Activated CD4-positive, CD25-positive, alpha-beta regulatory T cell treated with anti-CD3 and anti-CD28 coated beads, Interleukin-2, amount 50 U/mL, for 24 hours (primary cell): ENCODE results near the gene UBE2K.
"Not testable (repeated sequence)": the region's sequence is repeated elsewhere in the genome, so short reads cannot be mapped to it uniquely, and the experiment has no call there.

Experiments used
- ATAC-seq, 2 donors: fragments of 150-1000 bp; cut with Tn5 transposase; one replicate each; pipeline ENCODE4 v1.10.0; 2021; ENCODE audit warnings: mild to moderate bottlenecking in 1 of 2, moderate library complexity in 1 of 2

Gene UBE2K, protein sequence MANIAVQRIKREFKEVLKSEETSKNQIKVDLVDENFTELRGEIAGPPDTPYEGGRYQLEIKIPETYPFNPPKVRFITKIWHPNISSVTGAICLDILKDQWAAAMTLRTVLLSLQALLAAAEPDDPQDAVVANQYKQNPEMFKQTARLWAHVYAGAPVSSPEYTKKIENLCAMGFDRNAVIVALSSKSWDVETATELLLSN

DNA sequence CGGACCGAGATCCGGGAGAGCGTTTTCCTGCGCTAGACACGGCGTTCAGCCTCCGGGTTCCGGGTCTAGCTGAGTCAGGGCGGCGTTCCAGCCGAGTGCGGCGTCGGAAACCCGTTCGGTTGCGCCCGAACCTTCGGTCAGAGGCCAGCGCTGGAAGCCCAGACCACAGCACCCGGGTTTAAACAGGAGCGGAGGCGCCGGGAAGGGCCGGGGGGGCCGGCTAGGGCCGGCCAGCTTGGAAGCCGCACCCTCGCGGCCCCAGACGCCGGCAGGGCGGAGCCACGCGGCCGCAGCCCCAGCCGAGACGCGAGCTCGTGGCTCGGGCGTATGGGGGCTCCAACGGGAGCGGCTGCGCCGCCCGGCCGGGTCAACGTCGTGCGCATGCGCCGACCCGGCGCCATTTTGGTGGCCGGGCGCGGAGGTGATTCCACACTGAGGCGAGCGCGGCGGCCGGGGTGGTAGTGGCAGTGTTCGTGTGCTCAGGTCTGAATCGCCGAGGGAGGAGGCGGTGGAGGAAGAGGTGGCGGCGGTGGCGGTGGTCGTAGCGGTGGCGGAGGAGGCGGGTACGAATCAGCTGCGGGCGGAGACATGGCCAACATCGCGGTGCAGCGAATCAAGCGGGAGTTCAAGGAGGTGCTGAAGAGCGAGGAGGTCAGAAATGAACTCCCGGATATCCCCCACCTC, at the start of gene UBE2K:
Gene UBE2K, plus strand, starts transcription at position 397 of the 684 bp plus-strand sequence. Its CDS starts 192 bp downstream, at position 589.
- ATAC-seq, result peak; percentile 82 to 83

DNA sequence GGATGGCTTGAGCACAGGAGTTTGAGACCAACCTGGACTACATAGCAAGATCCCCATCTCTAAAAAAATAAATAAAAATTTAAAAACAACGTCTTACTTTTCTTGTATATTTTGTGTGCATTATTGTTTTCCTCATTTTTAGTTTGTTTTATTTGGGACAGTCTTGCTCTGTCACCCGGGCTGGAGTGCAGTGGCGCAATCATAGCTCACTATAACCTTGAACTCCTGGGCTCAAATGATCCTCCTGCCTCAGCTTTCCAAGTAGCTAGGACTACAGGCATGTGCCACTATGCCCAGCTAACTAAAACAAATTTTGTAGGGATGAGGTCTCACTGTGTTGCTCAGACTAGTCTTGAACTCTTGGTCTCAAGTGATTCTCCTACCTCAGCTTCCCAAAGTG, 49.7 kb upstream of the UBE2K start:
- no peak for ATAC-seq

DNA sequence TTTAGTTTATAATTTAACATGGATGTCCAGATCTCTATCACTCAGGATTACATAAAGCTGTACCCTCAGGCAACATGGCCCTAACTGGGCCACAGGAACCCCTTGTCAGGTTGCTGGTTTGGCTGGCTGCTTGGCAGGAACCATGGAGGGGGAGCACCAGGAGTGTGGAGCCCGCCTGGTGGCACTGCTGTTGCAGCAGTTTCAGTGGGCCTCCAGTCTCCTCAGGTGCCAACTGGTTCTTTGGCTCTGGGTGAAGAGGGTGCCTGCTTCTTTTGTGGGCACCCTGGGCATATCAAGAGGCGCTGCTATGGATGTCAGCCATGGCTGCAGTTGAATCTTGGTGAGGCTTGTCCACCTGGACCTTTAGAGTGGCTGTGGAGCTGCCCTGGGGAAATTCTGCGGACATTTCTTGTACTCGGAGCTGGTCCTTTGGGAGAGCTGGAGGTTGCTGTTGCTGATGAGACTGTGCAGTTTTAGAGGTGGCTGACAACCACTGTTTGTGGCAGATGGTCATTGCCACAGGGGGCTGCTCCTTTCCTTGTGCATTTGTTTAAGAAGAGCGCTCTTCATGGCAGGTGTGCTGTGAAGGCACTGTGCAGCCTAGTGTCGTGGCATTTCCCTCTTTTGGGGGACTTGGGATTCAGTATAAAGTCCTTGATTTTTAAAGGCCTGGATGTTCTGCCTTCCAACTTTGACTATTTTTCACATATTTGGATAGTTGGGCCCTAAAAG, 48.9 kb upstream of the UBE2K start:
- ATAC-seq, result no peak

DNA sequence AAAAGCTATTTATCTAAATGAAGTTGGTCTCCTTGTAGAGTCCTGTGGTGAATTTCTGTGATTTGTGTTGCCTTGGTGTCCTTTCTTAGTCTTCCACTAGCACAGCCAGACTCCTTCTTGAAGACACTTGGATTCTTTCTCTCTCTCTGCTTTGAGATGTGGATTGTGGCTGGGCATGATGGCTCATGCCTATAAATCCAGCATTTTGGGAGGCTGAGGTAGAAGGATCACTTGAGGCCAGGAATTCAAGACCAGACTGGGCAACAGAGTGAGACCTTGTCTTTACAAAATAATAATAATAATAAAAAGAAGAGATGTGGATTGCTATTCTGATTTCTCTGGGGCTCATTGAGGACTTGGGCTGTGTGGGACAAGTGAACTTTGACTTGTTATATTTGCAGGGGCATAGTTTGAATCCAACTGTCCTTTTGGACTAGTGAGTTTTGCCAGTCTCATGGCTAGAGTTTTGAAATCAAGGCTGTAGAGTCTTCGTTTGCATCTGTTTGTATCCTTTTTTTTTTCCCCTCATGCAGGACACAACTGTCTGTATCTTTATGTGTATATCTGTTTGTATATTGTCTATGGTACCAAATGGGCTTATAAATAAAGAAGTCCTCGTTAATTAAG, 48.2 kb upstream of the UBE2K start:
- ATAC-seq, result no peak

DNA sequence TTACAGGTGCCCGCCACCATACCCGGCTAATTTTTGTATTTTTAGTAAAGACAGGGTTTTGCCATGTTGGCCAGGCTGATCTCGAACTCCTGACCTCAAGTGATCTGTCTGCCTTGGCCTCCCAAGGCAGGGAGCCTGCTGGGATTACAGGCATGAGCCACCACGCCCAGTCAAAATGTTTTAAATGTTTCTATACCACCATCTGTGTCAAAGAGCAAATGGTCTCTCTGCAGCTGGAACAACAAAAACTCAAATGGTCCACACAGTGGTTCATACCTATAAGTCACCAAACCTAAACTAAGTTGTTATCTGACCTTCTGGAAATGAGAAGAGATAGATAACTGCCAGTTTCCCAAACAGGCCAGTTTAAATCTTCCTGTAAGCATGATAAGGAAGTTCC, 46.4 kb upstream of the UBE2K start:
- not testable (repeated sequence) for ATAC-seq

DNA sequence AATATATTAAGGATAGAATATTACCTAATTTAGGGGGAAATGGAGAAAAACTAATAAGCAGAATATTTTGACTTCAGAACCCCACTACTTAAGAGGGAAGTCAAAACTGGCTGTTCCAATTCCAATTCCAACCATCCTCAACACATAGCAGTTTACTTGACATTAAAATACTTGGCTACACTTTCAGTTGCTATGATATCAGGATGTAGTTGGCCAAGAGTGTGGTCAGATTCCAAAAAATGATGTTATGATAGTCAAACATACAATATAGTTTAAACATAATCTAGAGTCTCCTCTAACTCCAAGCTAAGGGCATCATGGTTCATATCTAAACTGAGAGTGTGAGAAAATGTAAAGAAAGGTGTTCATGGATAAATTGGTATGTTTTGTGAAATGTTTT, 42.7 kb upstream of the UBE2K start:
- ATAC-seq, result no peak

DNA sequence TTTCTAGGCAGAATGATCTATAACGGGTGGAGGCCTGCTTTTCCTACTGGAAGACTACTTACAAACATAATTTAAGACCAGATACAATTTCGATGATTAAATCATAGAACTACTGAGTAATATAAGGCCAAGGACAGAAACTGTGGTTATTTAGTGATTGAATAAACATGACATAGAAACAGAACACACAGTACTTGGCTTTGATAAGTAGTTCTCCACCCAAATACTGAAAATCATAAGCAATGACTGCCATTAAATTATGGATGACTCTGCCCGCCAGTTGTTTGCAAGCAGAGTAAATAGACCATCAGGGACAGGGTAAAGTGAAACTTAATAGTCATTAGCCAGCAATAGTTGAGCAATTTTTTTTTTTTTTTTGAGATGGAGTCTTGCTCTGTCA, 42.1 kb upstream of the UBE2K start:
- peak in 1 of 2 donors; percentile 27 for ATAC-seq

DNA sequence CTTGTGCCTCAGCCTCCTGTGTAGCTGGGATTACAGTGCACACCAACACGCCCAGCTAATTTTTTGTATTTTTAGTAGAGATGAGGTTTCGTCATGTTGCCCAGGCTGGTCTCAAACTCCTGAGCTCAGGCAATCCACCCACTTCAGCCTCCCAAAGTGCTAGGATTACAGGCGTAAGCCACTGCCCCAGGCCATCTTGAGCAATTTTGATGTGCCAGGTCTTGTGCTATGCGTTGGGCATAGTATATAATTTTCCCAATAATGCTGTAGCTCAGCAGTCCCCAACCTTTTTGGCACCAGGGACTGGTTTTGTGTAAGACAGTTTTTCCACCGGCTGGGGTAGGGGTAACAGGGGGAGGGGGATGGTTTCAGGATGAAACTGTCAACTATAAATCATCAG, 41.3 kb upstream of the UBE2K start:
- ATAC-seq, result not testable (repeated sequence)

DNA sequence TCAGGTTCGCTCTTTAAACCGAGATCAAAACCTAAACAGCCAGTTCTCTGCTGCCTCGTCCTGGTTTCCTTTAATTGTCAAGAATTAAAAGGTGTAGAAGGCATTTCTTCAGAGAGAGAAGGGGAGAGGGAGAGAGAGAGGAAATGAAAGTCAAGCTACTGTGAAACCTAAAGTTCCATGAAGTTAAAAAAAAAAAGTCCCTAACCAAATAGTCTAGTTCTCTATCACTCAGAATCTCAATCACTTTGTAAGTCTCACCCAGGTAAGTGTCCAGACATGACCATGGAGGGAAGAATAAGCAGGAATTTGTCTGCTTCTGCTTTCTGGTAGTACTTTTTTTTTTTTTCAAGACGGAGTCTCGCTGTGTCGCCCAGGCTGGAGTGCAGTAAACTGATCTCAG, 40.5 kb upstream of the UBE2K start:
- no peak for ATAC-seq

DNA sequence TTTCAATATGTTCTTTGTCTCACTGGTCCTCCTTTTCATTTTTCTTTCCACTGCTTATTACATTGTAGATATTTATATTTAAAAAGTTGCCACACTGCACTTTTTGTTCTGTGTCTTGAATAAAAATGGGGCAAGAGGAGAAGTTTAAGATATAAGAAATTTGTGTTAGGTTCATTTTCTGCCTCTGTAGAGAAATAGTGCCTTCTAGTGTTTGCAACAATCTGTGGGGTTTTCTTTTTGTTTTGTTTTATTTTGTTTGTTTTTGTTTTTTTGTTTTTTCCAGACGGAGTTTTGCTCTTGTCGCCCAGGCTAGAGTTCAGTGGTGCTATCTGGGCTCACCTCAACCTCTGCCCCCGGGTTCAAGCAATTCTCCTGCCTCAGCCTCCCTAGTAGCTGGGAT, 39.2 kb upstream of the UBE2K start:
- no peak for ATAC-seq

DNA sequence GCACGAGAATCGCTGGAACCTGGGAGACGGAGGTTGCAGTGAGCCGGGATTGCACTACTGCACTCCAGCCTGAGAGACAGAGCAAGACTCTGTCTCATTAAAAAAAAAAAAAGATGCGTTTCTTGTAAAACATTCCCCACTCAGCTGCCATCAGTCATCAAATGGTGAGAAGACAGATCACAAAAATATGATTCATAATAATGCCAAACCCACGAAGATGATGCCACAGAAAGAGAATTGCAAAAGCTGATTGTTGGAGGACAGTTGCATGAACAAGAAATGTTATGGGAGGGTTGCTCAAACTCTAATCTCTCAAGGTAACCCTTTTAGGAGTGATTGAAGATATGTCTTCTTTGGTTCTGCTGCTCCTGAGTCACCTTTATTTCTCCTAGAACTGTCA, 37.9 kb upstream of the UBE2K start:
- no peak for ATAC-seq

DNA sequence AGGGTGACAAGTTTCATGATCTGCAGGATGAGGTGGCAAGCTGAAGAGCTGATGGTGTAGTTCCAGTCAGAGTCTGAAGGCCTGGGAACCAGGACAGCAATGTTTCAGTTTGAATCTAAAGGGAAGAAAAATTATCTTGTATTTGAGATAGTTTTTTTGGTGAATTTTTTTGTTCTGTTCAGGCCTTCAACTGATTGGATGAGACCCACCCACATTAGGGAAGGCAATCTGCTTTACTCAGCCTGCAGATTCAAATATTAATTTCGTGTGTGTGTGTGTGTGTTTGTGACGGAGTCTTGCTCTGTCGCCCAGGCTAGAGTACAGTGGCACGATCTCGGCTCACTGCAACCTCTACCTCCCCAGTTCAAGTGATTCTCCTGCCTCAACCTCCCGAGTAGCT, 37.2 kb upstream of the UBE2K start:
- no peak for ATAC-seq

DNA sequence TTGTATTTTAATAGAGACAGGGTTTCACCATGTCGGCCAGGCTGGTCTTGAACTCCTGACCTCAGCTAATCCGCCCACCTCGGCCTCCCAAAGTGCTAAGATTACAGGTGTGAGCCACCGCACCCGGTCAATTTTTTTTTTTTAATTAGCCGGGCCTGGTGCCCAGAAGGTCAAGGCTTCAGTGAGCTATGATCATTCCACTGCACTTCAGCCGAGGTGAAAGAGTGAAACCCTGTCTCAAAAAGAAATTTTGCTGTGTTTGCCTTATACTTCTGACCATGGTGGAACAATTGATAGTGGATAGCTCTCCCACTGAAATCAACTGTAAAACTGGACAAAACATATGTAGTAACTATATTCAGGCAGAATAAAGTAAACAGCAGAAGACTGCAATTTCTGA, 35.3 kb upstream of the UBE2K start:
- ATAC-seq, result no peak

DNA sequence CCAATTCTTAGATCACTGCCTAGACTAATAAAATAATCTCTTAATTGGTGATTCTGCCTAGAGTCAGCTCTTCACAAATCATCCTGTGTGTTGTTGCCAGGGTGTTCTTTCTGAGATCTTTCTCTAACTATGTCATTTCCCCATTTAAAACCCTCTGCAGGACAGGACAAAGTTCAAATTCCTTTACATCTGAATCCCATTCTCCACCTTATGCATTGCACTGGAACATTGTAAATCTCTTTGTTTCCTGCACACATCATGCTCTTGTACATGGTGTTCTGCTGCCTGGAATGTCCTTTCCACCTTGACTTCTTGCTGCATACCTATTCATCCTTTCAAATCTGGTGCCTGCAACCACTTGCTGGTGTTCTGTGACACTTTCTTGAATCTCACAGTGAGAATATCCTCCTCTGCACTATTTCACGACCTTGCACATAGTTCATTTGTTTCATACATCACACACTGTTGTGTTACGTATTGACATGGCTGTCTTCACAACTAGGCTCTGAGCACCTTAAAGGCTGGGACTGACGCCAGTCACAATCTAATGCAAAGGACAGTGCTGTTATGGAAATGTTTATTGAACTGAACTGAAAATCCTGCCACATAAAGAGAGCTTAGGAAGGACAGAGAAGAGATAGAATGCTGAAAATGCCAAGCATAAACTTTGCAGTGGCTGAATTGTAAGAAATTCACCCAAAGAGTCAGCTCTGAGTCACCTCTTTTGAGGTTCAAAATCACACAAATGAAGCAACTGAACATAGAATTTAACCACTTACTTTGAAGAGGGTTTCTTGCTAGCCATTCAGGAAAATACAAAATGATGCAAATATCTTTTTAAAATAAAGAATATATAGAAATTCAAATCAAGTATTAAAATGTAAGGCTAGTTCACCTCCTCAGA, 32.9 kb upstream of the UBE2K start:
- no peak for ATAC-seq

DNA sequence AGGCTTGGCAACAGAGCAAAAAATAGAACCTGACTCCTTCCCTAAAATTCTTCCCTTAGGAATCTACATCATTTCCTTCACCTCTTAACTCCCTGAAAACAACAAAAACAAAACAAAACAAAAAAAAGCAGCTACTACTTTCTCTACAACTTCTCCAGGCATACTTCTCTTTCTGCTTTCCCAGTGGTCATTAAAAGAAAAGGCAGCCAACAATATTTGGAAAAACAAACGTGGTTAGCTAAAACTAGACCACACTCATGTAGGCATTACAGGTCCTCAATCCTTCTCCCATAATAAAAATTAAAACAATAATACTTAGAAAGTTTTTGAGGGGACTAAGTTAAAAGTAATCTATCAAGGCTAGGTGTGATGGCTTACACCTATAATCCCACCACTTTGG, 30.2 kb upstream of the UBE2K start:
- ATAC-seq, result no peak

DNA sequence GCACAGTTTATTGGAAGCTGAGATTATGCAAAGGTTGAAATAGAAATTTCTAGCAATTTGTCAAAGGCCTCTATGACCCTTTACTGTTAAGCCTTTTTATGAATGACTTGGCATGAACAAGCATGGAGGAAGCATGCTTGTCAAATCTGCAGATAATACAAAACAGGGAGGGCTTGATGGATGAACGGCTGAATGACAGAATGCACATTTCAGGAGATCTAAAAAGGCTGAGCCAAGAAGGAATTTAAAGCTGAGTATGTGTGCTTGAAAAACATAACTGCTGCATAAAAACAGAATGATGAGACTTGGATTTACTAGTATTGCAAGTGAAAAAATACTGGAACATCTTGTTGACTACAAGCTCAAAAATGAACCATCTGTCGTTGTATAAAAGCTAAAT, 29.0 kb upstream of the UBE2K start:
- ATAC-seq, result no peak

DNA sequence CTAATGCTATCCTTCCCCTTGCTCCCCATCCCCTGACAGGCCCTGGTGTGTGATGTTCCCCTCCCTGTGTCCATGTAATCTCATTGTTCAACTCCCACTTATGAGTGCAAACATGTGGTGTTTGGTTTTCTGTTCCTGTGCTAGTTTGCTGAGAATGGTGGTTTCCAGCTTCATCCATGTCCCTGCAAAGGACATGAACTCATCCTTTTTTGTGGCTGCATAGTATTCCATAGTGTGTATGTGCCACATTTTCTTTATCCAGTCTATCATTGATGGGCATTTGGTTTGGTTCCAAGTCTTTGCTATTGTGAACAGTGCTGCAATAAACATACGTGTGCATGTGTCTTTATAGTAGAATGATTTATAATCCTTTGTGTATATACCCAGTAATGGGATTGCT, 27.6 kb upstream of the UBE2K start:
- not testable (repeated sequence) for ATAC-seq

DNA sequence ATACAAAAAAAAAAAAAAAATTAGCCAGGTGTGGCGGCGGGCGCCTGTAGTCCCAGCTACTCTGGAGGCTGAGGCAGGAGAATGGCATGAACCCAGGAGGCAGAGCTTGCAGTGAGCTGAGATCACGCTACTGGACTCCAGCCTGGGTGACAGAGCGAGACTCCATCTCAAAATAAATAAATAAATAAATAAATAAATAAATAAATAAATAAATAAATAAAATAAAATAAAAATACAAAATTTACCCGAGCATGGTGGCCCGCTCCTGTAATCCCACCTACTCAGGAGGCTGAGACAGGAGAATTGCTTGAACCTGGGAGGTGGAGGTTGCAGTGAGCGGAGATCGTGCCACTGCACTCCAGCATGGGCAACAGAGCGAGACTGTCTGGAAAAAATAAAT, 22.3 kb upstream of the UBE2K start:
- not testable (repeated sequence) for ATAC-seq

DNA sequence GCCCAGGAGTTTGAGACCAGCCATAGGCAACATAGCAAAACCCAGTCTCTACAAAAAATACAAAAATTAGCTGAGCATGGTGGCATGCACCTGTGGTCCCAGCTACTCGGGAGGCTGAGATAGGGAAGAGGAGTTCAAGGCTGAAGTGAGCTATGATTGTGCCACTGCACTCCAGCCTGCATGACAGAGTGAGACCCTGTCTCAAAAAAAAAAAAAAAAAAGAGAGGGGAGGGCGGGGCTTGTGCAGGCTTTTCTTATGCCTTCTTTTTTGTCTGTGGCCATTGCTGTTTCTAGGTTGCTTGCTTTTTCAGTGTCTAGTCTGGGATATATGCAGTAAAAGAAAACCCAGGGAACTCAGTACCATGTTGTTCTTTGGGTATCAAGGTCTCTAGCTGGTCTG, 16.9 kb upstream of the UBE2K start:
- not testable (repeated sequence) for ATAC-seq

DNA sequence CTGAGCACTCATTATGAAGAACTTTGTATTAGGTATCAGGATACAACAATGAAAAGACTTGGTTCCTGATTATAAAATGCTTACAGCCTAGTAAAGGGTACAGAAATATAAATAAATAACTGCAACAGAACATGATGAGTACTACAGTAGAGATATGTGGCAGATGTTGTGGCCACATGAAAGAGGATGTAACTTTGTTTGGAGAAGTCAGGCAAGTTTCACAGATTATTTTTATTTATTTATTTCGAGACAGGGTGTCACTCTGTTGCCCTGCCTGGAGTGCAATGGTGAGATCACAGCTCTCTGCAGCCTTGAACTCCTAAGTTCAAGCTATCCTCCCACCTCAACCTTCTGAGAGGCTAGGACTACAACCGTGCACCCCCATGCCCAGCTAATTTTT, 15.8 kb upstream of the UBE2K start:
- no peak for ATAC-seq

DNA sequence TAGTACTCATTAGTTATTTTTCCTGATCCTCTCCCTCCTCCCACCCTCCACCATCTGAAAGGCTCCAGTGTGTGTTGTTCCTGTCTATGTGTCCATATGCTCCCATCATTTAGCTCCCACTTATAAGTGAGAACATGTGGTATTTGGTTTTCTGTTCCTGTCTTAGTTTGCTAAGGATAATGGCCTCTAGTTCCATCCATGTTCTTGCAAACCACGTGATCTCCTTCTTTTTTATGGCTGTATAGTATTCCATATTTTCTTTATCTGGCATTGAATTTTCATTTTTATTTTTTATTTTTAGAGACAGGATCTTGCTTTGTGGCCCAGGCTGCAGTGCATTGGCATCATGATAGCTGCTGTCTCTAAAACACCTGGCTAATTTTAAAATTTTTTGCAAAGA, 11.9 kb upstream of the UBE2K start:
- no peak for ATAC-seq

DNA sequence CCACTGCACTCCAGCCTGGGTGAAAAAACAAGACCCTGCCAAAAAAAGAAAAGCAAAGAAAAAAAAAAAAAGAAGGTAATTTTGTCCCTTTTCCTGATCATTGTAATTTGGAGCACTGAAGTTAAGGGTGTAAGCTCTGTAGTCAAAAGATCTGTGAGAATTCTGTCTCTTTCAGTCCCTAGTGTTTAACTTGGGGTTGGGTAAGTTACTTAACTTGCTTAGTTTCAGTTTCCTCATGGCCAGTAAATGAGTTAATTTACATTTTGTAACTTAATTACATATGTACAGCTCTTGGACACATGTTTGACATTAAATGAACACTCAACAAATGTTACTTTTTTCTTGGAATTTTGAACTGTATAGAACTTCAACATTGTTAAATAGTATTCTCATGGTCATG, 10.9 kb upstream of the UBE2K start:
- ATAC-seq, result no peak

DNA sequence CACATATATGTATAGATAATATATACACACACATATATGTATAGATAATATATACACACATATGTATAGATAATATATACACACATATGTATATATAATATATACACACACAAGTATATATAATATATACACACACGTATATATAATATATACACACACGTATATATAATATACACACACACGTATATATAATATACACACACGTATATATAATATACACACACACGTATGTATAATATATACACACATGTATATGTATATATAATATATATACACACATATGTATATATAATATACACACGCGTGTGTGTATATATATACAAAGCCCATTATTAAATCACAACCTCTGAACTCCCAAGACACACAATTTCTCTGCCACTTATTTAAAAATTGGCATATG, 8.0 kb upstream of the UBE2K start:
- ATAC-seq, result no peak
